Activated CD8-positive, alpha-beta memory T cell treated with anti-CD3 and anti-CD28 coated beads for 48 hours (primary cell): Measurements from ENCODE around the gene ATOSA.
A peak's percentile ranks its signal among the peaks of the same experiment; 100 is the strongest.

Experiments used
- DNase-seq, 3 experiments: peaks; one replicate each; pipeline ENCODE4 v3.0.0-alpha.2; 2020; ENCODE audit warnings: low read depth in 2 of 3, low spot score in 2 of 3

ATOSA gene

DNA sequence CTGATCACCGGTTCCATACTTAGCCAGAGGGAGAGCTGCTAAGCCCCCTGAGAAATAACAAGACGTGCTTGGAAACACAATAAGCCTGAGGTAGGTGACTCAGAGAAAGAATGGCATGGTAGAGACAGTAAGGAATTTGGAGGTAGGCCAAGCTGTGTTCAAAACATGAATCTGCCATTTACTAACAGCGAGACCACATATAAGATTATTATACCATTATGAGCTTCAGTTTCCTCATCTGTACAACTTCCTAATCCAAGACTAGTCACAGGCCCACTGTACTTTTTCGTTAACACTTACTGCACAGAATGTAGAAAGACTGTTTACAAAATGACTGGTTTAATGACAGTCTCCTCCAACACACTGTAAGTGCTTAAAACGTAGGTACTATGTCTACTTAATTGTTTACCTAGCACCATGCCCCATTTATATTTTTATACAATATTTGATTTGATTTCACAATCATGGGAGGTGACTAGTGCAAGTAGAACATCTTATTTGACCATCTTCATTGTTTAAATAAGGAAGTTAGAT lies 25.7 kb downstream of the ATOSA start:
- DNase-seq: no peak

DNA sequence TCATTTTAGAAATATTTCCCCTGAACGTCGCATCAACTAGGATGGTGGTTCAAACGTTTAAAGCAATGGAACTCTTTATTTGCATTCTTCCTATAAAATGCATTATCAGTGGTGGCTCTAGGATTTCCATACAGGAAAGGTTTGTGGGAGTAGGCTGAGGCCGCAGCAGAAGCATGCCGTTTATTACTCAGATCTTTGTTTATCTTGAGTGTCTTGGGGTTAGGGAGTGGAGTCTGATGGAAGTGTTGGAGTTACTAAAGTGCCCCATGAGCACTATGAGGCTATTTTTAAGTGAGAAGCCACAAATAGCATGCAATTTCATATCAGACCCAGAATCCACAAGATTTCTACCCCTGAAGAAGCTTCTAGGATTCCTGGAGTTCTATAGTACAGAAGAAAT lies 26.2 kb downstream of the ATOSA start:
- no peak for DNase-seq

DNA sequence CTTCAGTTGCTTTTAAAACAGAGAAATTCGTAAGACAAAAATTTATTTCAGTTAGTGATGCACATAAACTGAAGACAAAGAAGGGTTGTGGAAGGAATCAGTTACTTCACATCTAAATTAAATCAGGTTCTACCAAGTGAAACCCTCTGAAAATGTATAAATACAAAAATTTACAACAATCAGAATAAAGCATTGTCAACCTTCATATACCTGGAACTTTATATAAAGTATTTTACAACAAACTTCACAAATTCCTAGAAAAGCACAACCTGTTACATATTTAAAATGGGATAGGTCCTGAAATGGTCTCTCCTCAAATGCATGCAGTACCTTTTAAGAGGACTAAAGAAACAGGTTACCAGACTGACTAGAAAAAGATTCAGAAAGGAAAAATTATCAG lies 26.9 kb downstream of the ATOSA start:
- no peak for DNase-seq

DNA sequence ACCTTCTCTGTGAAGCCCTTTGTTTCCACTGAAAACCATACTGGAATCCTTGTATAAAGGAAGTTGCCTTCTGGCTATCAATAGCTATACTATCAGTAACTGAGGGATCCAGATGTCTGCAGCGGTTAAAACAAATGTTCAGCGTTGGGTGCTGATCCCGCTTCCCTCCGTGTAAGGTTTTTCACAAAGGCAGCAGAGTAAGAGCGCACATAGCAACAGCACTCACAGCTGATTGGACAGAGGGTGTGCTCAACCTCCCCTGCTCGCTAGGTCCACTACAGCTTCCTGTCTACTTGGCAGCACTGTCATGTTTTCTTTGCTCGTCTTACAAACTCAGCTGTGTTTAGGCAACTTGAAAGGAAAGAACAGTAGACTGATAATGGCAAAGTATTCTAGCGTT lies 27.3 kb downstream of the ATOSA start:
- DNase-seq: peak in 1 of 3 experiments; percentile 5

DNA sequence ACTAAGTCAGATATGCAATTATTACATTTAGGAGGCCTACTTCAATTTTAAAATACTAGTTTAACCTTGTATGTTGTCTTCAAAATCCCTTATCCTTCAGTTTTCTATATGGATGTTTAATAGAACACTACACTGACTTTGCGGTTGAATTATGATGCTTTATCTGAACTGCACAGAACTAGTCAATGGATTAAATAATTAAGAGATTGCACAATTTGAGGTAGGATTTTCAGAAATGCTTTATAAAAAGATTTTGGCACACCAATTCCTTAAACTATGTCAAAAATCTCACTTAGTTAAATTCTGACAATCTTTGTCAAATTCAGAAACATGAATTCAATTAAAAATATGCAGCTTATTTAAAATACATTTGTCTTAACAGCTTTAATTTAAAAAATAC lies 28.1 kb downstream of the ATOSA start:
- DNase-seq: no peak

DNA sequence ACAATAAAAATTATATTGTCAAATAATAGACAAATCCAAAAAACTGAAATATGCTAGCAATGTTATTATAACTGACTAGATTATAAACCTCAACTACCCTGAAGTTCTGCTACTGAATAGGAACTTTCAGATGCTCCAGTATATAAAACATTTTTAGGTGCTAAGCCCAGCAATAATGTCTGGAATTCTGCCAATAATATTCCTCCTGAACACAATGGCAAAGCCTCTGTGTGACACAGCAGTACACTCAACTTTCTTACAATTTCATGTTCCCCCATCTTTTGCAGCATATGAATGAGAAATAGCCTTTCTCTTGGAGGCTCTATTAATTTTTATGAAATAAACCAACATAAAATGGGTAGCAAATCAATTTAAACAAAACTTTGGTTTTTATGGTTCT lies 29.5 kb downstream of the ATOSA start:
- DNase-seq: no peak

DNA sequence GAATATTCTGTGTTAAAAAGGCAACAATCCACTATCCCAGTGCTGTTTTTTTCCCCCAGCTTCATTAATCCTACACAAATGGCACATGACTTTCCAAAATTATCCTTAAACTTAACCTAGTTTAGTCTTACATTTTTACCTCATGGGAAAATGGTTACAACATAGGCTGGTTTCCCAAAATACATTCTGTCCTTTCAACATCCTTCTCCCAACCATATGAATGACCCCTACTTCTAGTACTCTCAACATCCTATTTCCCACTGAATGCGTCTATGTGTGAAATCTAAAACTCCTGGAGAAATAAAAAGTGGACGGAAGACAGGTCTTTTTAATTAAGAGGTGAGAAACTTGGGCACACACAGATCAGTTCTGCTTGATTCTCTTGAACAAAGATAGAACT lies 33.3 kb downstream of the ATOSA start:
- no peak for DNase-seq

DNA sequence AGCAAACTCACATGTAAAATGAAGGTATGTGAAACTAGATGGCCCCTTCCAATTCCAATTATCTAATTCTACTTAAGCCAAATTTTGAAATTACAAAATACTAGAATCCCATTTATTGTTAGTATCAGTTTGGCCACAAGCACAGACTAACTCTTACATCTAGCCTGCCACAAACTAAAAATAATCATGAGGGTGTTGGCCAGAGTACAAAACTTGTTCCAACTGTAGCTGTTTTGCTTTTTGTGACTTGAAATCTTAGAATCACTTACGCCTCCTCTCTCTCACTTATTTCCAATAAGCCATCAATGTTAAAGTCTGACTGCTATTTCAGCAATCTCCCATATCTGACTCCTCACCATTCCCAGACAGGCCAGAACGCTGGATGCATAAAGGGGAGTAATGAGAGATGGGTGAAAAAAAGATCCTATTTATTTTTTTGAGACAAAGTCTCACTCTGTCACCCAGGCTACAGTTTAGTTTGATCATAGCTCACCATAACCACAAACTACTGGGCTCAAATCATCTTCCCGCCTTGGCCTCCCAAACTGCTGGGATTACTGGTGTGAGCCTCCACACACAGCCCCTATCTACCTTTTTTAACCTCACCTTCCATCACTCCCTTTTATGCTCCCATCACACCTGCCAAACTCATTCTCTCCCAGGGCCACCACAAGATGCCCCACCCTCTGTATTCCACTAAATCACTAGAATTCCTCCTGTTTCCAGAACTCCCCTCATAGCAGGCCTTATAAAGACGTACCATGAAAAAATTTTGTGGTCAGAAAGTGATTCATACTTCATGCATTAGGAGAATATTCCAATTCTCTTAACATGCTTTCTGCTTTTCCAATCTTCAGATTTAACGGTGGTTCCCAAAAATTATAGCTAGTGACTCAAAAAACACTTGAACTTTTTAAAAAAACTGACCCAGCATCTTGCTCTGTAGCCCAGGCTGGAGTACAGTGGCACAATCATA lies 36.5 kb downstream of the ATOSA start:
- DNase-seq: no peak

DNA sequence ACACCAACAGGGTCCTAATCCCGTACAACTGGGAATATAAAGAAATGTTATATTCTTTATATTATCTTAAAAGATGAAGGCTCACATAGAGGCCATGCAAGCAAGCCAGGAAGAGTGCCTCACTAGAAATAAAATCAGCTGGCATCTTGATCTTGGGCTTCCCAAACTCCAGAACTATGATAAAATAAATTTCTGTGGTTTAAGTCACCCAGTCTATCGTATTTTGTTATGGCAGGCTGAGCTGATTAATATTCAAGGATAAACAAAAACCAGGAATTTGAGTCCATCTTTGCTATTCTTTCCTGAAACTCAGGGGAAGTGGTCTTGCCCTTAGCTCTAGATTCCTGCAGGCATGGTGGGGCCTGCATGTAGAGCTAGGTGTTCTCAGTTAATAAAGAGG lies 42.7 kb downstream of the ATOSA start:
- DNase-seq: no peak

DNA sequence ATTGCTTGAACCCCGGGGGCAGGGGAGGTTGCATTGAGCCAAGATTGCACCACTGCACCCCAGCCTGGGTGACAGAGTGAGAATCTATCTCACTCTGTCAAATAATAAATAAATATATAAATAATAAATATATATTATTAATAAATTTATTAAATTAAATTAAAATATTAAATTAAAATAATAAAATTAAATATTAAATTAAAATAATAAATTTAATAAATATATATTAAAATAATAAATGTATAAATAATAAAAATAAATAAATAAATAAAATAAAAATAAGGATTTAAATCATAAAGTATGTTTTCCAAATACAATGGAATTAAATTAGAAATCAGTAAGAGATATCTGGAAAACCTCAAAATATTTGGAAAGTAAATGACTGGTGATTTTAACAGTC lies 43.3 kb downstream of the ATOSA start:
- DNase-seq: no peak
